SIG-M5 treated with dmso at 0.1 percent for 504 hours (cell line): ENCODE results near the gene RAB38.

Experiments
- DNase-seq: peaks from one replicate; lab custom pipeline; 2025; ENCODE audit not compliant: unreplicated experiment; lab: John Stamatoyannopoulos, UW

RAB38 gene

DNA sequence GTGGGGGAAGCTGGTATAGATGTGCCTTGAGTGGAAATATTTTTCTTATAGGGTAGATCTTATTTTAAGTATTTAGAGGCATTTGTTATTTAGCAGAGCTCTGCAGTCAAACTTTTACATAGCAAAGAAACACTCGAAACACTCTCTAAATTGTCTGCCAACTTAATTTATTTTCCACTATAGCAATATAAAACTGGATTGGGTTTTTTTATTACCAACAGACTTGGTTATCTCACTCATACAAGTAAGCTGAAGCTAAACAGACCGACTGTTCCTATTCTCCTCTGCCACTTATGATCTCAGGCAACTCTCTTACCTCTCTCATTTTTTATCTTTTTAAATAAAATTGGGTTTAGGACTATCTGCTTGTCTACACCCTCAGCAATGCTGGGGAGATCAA, 4.6 kb downstream of the RAB38 start:
- DNase-seq, result no peak

- no peak for DNase-seq
Measured at GRCh38 chr11:88169881-88170280, 5.4 kb downstream of the RAB38 start.

DNA sequence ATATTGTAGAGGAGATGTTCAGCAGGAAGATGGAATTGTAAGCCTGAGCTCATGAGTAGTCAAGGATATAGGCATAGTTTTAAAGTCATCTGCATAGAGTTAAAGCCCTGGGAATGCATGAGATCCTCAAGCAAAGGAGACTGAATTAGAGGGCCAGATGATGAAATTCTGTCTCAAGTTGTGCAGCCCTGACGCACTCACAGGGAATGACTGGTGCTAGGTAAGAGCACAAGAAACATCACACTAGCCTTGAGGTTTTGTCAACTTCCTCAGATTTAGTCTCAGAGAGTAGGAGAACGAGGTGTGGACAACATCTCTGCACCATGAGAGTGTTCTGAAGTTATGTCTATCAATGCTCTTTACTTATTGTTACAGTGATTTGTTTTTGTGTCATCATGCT, 5.8 kb downstream of the RAB38 start:
- DNase-seq, result no peak

DNA sequence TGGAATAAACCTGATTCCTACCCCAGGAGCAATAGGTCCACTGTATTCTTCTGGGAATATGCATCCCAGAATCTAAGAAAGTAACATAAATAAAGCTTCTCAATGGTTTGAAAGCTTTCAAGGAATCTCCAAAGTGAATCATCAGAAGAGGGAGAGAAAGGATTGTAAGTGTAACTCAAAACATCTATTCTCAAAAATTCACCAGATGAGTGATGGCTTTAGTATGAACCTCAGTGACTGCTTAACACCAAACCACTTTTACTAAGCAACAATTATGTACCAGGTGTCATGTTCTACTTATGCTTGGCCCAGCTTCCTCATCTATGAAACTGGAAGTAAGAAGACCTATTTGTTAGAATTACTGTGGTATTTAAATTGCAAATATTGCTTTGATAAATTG, 7.4 kb downstream of the RAB38 start:
- no peak for DNase-seq

DNA sequence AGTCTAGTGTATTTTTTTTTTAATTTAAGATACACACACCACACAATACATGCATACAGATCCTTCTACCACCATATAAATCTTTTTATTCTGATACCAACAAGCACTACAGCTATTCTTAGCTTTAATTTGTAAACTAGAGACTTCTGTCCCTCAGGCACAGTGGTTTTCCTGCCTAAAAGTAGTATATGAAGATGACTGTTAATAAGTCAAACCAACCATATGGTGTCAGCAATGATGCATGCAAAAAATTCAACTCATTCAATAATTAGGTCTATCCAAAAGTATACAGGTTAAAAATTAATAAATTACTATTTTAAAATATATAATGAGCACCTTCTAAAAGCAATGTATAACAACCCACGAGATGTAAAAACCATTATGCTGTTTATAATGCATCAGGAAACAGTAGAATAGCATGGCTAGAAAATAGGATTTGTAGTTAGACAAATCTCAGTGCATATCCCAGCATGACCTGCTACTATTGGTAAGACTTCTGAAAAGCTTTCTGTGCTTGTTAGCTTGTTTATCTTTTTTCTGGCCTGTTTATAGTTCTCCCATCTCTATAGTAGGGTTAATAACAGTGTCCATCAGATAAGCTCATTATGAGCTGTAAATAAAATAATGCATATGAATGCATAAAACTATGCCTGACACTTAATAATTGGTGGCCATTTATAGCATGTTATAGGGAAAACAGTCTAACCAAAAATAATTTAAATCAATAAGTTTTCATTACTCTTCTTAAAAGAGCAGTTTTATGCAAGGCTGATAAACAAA, 10.2 kb downstream of the RAB38 start:
- no peak for DNase-seq

GRCh38 chr11:88164320-88164719, 10.9 kb downstream of the RAB38 start:
- DNase-seq, result no peak

GRCh38 chr11:88158081-88158480, 17.2 kb downstream of the RAB38 start:
- DNase-seq, result no peak

DNA sequence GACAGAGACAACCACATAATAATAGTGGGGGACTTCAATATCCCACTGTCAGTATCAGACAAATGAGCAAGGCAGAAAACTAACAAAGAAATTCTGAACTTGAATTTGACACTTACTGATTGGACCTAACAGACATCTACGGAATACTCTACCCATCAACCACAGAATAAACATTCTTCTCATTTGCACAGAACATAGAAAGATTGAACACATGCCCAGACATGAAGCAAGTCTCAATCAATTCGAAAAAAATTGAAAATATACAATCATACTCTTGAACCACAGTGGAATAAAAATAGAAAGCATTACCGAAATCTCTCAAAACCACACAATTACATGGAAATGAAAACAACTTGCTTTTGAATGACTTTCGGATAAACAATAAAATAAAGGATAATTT, 17.9 kb downstream of the RAB38 start:
- DNase-seq, result no peak

GRCh38 chr11:88152381-88152780, 22.9 kb downstream of the RAB38 start:
- DNase-seq, result no peak

- no peak for DNase-seq
Measured at GRCh38 chr11:88151709-88152265, 23.5 kb downstream of the RAB38 start.

- no peak for DNase-seq
Measured at GRCh38 chr11:88146106-88146505, 29.1 kb downstream of the RAB38 start.

DNA sequence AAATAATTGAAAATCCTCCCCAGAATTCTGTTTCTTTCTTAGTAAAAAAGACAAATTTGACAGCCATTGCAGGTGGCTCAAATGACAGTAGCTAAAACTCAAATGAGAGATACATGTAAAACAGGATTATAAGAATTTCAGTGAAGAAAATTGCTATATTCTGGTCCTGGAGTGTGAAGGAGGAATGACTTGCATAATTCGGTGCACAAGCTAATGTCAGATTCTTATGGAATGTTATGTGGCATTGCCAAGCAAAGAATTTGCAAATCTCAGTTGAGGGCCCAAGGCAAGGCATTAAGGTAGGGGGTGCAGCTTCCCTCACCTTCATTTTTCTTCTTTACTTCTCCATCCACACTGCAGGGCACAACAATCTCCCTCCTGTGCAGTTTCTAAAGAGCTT, 35.4 kb downstream of the RAB38 start:
- no peak for DNase-seq

DNA sequence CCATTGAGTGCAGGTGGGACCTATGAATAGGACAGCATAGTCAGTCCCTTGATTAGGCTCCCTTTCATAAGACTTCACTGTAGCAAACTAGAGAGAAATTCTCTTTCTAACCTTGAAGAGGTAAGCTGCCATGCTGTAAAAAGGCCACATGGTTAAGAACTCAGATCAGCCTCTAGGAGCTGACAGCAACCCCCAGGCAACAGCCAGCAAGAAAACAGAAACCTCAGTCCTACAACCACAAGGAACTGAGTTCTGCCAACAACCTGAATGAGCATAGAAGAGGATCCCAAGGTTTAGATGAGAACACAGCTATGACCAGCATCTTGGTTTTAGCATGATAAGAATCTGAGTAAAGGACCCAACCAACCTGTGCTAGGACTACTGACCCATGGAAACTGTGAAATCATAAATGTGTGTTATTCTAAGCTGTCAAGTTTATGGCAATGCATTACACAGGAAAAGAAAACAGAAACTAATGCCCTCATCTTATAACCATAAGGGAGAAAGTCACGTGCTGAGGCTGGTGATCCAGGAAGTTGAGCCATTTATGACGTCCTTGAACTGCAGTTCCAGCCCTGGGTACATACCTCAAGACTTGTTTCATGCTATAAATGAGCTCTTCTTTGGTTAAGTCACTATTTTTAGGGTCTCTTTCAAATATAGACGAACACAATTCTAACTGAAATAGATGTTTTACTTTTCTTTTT, 43.3 kb downstream of the RAB38 start:
- no peak for DNase-seq

DNA sequence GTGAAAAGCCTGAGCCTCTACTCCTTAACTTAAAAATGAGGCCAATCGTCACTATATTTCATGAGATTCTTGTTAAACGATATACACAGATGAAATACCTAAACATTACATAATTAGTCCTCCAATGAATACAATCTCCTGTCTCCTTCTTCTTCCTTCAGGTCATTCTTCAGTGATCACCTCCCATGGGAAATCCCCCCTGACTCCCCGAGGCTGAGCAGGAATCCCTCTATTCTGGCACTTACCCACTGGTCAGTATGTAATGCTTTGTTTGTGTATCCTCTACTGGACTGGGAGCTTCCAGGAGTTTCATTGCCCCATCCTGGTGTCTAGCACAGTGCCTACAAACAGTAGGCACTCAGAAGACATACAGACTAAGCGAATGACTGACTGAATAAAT, 52.3 kb downstream of the RAB38 start:
- no peak for DNase-seq

- DNase-seq, result no peak
Measured at GRCh38 chr11:88119561-88119960, 55.7 kb downstream of the RAB38 start.

DNA sequence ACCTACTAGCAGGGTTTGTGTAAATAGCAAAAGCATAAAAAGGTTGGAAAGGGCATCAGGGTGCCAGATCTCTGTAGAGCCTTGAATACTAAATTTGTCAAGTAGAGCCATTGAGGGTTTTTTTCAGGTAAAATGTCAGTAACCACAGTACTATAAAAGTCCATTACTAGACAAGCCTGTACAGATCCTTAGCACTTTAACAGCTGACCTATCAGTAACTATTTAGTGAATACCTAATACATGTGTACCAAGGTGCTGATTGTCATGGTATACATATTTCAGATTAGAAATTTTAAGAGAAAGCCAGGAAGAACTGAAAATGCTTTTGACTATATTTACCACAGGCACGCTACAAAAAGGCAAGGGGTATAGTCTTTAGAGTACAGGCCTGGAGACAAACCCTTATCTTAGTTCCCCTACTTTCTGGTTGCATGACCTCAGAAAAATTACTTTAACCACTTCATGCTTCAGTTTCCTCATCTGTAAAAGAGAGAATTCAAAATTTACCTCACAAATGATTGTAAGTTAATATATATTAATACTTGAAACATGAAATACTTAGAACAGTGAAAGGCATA, 57.9 kb downstream of the RAB38 start:
- DNase-seq, result no peak

GRCh38 chr11:88115828-88116755, 59.2 kb downstream of the RAB38 start:
- no peak for DNase-seq

DNA sequence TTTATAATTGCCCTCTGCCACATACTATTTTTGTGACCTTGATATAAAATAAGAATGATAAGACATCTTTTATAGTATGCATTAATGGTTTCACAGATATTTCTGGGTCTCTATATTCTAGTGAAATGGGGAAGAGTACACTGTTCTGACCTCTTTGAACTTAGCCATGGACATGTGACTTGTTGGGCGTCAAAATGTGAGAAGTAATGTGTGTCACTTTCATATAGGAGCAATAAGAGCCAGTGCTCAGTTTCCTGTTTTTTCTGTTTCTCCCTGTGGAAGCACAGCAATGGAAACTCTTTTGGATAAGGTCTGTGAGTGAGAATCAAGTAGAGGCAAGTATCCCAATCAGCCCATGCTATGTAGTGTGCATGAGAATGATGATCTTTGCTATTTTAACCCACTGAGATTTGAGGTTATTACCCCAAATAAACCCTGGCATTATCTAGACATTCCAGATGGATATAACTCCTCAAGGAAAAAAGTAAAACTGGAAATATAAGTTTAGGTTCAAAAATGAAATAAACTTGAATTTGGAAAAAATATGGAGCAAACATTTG, 60.7 kb downstream of the RAB38 start:
- no peak for DNase-seq

GRCh38 chr11:88106666-88107065, 68.6 kb downstream of the RAB38 start:
- DNase-seq, result no peak

- no peak for DNase-seq
Measured at GRCh38 chr11:88105951-88106350, 69.3 kb downstream of the RAB38 start.

DNA sequence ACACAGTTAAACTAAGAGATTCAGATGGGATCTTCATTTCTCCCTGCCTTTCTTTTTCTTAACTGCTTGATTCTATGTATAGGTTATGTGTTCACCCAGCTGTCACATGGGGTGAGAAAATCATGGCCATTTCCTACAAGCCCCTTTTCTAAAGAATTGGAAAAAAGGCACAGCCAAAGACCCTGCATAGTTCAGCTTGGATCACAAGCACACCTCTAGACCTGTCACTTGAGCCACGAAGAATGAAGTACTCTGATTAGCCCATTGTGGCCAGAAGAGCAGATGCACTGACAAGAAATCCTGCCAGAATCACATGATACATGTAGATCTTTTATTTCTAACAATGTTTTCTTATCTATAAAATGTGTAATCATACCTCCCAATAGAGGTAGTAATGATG, 69.7 kb downstream of the RAB38 start:
- no peak for DNase-seq
